OCI-LY3 (cell line): ENCODE data around the gene TMEM185A.
A peak's percentile ranks its signal among the peaks of the same experiment; 100 is the strongest.

Source experiments
- H2AFZ ChIP-seq: fragments of 200-600, 300-600 bp; shearing (Covaris generic); 2 replicates; pipeline ENCODE4 v1.6.0; 2014; ENCODE audit warnings: antibody characterized with exemption, low read depth, low read length
- H3K27ac ChIP-seq: fragments of 200-600, 300-600 bp; sonication (generic); 2 replicates; pipeline ENCODE4 v1.5.1; 2014; ENCODE audit warnings: mild to moderate bottlenecking, low read length, moderate library complexity, mixed read lengths
- H3K27me3 ChIP-seq: fragments of 200-600, 300-600 bp; sonication (generic); 2 replicates; pipeline ENCODE4 v1.6.1; 2014; ENCODE audit warnings: low read depth, low read length, mixed read lengths
- H3K36me3 ChIP-seq: fragments of 200-600, 300-600 bp; sonication (generic); replicated peaks from 2 replicates; pipeline ENCODE3; 2014; ENCODE audit warnings: low read depth, low read length, mixed read lengths
- H3K4me1 ChIP-seq: fragments of 300-600, 200-600 bp; sonication (generic); 2 replicates; pipeline ENCODE4 v1.6.1; 2014; ENCODE audit warnings: low read length, mixed read lengths
- H3K4me2 ChIP-seq: fragments of 200-600, 300-600 bp; sonication (generic); 2 replicates; pipeline ENCODE4 v1.6.1; 2014; ENCODE audit warnings: low read length, mixed read lengths
- H3K4me3 ChIP-seq: fragments of 300-600, 200-600 bp; sonication (generic); 2 replicates; pipeline ENCODE4 v1.5.1; 2014; ENCODE audit warnings: antibody characterized with exemption, mild to moderate bottlenecking, low read length, moderate library complexity
- H3K79me2 ChIP-seq: fragments of 300-600, 200-600 bp; shearing (Covaris generic); 2 replicates; pipeline ENCODE4 v1.6.1; 2014; ENCODE audit warnings: mild to moderate bottlenecking, low read length, mixed read lengths
- H3K9ac ChIP-seq: fragments of 300-600, 200-600 bp; shearing (Covaris generic); 2 replicates; pipeline ENCODE4 v1.6.0; 2014; ENCODE audit warnings: mild to moderate bottlenecking, low read length, moderate library complexity
- H3K9me3 ChIP-seq: fragments of 200-600, 300-600 bp; shearing (Covaris generic); 2 replicates; pipeline ENCODE4 v1.6.1; 2014; ENCODE audit warnings: low read length, mixed read lengths; ENCODE audit not compliant: insufficient read depth
- H4K20me1 ChIP-seq: fragments of 200-600, 300-600 bp; sonication (generic); 2 replicates; pipeline ENCODE4 v1.6.1; 2016; ENCODE audit warnings: low read length, mixed read lengths; ENCODE audit not compliant: insufficient read depth
- EZH2phosphoT487 ChIP-seq: fragments of 200-600 bp; shearing (Covaris generic); IDR thresholded peaks from 2 replicates; pipeline ENCODE4 v1.6.1; 2018; ENCODE audit warnings: antibody characterized with exemption, mixed run types, low read depth
- TF ChIP-seq, protein P1 (sequence below): fragments of 200-600, 300-600 bp; sonication (generic); IDR thresholded peaks from 2 replicates; pipeline ENCODE4 v1.5.1; 2014; ENCODE audit warnings: antibody characterized with exemption, low read length, low read depth

Gene TMEM185A

DNA sequence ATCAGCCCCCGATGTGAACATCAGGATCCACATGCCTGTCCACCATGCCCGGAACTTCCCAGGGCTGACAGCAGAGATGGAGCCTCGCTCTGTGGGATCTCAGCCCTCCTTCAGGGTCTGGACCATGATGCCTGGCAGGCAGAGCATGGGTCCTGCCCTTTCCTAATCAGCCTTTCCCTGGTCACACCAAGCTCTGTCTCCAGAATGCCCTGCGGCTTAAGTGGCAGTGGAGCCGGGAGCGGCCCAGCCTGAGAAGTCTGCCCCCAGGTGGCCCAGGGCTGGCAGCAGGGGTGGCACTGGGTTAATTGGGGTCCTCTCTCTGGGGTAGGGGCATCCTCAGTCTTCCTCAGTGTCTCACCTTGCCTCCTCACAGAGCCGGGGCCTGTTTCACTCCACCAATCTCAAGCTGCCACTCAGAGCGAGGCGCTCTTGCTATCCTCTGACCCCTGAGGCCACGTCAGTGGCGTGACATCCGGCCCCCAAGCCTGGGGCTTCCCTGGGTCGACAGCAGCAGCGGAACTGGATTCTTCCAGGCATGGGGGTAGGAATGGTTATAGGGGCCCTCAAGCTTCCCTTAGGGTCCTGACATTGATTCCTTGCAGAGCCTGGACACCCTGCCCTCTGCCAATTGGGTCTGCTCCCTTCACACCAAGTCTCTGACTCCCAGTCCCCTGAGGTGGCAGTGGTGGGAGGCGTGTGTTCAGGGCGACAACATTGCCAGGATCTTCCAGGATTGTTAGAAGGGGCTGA is 20.8 kb upstream of the TMEM185A start:
- no peaks in the 10 kb centered on the region for H3K9me3 ChIP-seq
- no peak overlapping the region for H3K9ac ChIP-seq
- H3K4me2 ChIP-seq: no peak overlapping the region
- no peaks in the 10 kb centered on the region for H3K79me2 ChIP-seq
- no peaks in the 10 kb centered on the region for H3K27me3 ChIP-seq
- H3K4me3 ChIP-seq: no peak overlapping the region
- H3K27ac ChIP-seq: no peak overlapping the region
- H3K4me1 ChIP-seq: peaks cover 26% of the 10 kb centered on the region
- no peak overlapping the region for H2AFZ ChIP-seq
- H4K20me1 ChIP-seq: no peaks in the 10 kb centered on the region
- TF ChIP-seq, protein P1, sequence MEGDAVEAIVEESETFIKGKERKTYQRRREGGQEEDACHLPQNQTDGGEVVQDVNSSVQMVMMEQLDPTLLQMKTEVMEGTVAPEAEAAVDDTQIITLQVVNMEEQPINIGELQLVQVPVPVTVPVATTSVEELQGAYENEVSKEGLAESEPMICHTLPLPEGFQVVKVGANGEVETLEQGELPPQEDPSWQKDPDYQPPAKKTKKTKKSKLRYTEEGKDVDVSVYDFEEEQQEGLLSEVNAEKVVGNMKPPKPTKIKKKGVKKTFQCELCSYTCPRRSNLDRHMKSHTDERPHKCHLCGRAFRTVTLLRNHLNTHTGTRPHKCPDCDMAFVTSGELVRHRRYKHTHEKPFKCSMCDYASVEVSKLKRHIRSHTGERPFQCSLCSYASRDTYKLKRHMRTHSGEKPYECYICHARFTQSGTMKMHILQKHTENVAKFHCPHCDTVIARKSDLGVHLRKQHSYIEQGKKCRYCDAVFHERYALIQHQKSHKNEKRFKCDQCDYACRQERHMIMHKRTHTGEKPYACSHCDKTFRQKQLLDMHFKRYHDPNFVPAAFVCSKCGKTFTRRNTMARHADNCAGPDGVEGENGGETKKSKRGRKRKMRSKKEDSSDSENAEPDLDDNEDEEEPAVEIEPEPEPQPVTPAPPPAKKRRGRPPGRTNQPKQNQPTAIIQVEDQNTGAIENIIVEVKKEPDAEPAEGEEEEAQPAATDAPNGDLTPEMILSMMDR: no peak
- no peaks in the 10 kb centered on the region for H3K36me3 ChIP-seq

DNA sequence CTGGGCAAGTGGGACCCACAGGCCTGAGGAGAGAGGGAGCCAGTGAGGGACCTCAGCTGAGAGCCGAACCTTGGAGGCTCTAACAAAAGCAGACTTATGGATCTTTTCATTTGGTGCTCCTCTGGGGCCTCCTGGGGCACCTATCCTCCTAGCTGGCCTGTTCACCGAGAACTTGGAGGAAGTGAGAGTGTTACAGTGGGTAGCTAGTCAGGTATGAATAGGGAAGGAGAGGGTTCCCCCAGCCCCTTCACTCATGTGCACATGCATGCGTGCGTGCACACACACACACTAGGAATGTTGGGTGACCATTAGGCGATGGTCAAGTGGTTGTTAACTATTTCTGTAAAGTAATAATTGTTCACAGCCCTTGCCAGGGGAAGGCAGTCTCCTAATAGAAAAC is 18.6 kb upstream of the TMEM185A start:
- Histone ChIP-seq H3K79me2 (no peaks in the 10 kb centered on the region), H4K20me1 (no peaks in the 10 kb centered on the region), H3K9ac (peak overlapping the region; percentile 32; the same call in 1 of the 2 replicates), H3K4me1 (peaks cover 26% of the 10 kb centered on the region), H3K27me3 (no peaks in the 10 kb centered on the region), H3K4me3 (0 out of 2 replicates have a peak overlapping the region, but pooled peaks have one; percentile 5), H3K9me3 (no peaks in the 10 kb centered on the region), H3K4me2 (peak overlapping the region; percentile 71), H3K27ac (peak overlapping the region; percentile 60), H3K36me3 (no peaks in the 10 kb centered on the region), H2AFZ (no peak overlapping the region)
- TF ChIP-seq, protein P1: no peak
- no peak for TF ChIP-seq EZH2phosphoT487

DNA sequence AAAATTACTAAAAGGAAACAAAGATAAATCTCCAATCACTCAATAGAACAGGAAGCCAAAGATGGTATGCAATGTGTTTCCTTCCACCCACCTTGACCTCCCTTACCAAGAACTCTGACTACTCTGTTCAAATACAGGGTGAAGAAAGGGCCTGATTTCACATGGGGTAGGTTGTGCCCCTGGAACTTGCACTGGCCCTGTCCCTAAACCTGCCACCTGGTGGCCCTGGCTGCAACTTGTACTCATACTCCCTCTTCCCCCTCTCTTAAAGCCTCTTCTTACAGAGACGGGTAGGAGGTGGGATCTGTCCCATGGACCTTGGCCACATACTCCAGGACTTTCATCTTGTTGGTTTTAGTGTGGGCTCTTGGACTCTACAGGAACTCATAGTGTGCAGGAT is 17.3 kb upstream of the TMEM185A start:
- H3K9me3 ChIP-seq: no peaks in the 10 kb centered on the region
- no peaks in the 10 kb centered on the region for H4K20me1 ChIP-seq
- TF ChIP-seq, protein P1: peak; percentile 28
- TF ChIP-seq EZH2phosphoT487: no peak
- H3K9ac ChIP-seq: no peak overlapping the region
- peaks cover 26% of the 10 kb centered on the region for H3K4me1 ChIP-seq
- H3K4me2 ChIP-seq: no peak overlapping the region
- no peaks in the 10 kb centered on the region for H3K79me2 ChIP-seq
- no peak overlapping the region for H3K4me3 ChIP-seq
- H3K36me3 ChIP-seq: no peaks in the 10 kb centered on the region
- no peaks in the 10 kb centered on the region for H3K27me3 ChIP-seq
- H3K27ac ChIP-seq: no peak overlapping the region
- no peak overlapping the region for H2AFZ ChIP-seq

DNA sequence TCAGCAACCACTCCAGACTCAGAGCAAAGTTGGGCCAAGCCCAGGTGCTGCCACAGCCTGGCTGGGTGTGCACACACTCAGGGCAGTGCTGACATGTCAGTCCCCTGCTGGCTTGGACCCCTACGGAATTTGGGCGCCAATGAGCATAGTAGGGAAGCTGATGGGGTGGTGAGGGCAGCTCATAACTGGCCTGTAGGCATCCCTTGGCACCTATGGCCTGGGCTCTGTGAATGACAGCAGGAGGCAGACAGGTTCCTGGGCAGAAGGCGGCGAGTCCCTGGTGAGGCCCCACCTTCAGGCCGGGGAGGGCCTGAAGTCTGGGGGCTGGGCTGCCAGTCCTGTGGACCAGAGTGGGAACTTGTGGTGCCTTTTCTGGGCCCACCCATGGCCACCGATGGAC is 15.9 kb upstream of the TMEM185A start:
- no peaks in the 10 kb centered on the region for H4K20me1 ChIP-seq
- no peak overlapping the region for H2AFZ ChIP-seq
- peaks cover 26% of the 10 kb centered on the region for H3K4me1 ChIP-seq
- H3K27me3 ChIP-seq: no peaks in the 10 kb centered on the region
- no peak overlapping the region for H3K4me3 ChIP-seq
- H3K27ac ChIP-seq: no peak overlapping the region
- H3K9ac ChIP-seq: no peak overlapping the region
- no peak for TF ChIP-seq EZH2phosphoT487
- TF ChIP-seq, protein P1: no peak
- no peak overlapping the region for H3K4me2 ChIP-seq
- H3K9me3 ChIP-seq: no peaks in the 10 kb centered on the region
- H3K79me2 ChIP-seq: no peaks in the 10 kb centered on the region
- H3K36me3 ChIP-seq: no peaks in the 10 kb centered on the region
